Measurements from ENCODE around the gene PREX1.

The PREX1 gene

GRCh38 chr20:48750941-48751635 lies 76.7 kb downstream of the PREX1 start:
- DNase-seq (ENCODE audit: low read depth in 2 of 2): no peak

- DNase-seq (ENCODE audit: low read depth in 2 of 2): no peak
Observed at GRCh38 chr20:48750376-48750775, 77.4 kb downstream of the PREX1 start.

GRCh38 chr20:48749437-48749836 lies 78.4 kb downstream of the PREX1 start:
- no peak for DNase-seq (ENCODE audit: low read depth in 2 of 2)

- DNase-seq (ENCODE audit: low read depth in 2 of 2): no peak
Observed at GRCh38 chr20:48748556-48748955, 79.2 kb downstream of the PREX1 start.

- no peak for DNase-seq (ENCODE audit: low read depth in 2 of 2)
Observed at GRCh38 chr20:48747840-48748414, 79.9 kb downstream of the PREX1 start.

- no peak for DNase-seq (ENCODE audit: low read depth in 2 of 2)
Observed at GRCh38 chr20:48745330-48745729, 82.5 kb downstream of the PREX1 start.

GRCh38 chr20:48744515-48744914 lies 83.3 kb downstream of the PREX1 start:
- DNase-seq (ENCODE audit: low read depth in 2 of 2): no peak

GRCh38 chr20:48743807-48744206 lies 84.0 kb downstream of the PREX1 start:
- DNase-seq (ENCODE audit: low read depth in 2 of 2): no peak

- no peak for DNase-seq (ENCODE audit: low read depth in 2 of 2)
Observed at GRCh38 chr20:48742912-48743680, 84.7 kb downstream of the PREX1 start.

- no peak for DNase-seq (ENCODE audit: low read depth in 2 of 2)
Observed at GRCh38 chr20:48742233-48742632, 85.6 kb downstream of the PREX1 start.

GRCh38 chr20:48741669-48742068 lies 86.1 kb downstream of the PREX1 start:
- DNase-seq (ENCODE audit: low read depth in 2 of 2): no peak

- DNase-seq (ENCODE audit: low read depth in 2 of 2): no peak
Observed at GRCh38 chr20:48740712-48741111, 87.1 kb downstream of the PREX1 start.

- no peak for DNase-seq (ENCODE audit: low read depth in 2 of 2)
Observed at GRCh38 chr20:48740292-48740649, 87.5 kb downstream of the PREX1 start.

- no peak for DNase-seq (ENCODE audit: low read depth in 2 of 2)
Observed at GRCh38 chr20:48739395-48740291, 88.2 kb downstream of the PREX1 start.

- peak in 1 of 2 donors; percentile 36 for DNase-seq (ENCODE audit: low read depth in 2 of 2)
Observed at GRCh38 chr20:48738399-48739304, 89.1 kb downstream of the PREX1 start.

GRCh38 chr20:48738094-48738398 lies 89.8 kb downstream of the PREX1 start:
- DNase-seq (ENCODE audit: low read depth in 2 of 2): no peak

- no peak for DNase-seq (ENCODE audit: low read depth in 2 of 2)
Observed at GRCh38 chr20:48737434-48738093, 90.2 kb downstream of the PREX1 start.

- DNase-seq (ENCODE audit: low read depth in 2 of 2): no peak
Observed at GRCh38 chr20:48736636-48737035, 91.2 kb downstream of the PREX1 start.

GRCh38 chr20:48736231-48736630 lies 91.6 kb downstream of the PREX1 start:
- no peak for DNase-seq (ENCODE audit: low read depth in 2 of 2)

GRCh38 chr20:48735112-48735511 lies 92.7 kb downstream of the PREX1 start:
- no peak for DNase-seq (ENCODE audit: low read depth in 2 of 2)
